Activated CD4-positive, alpha-beta T cell treated with anti-CD3 and anti-CD28 coated beads, Interleukin-2, amount 10 ng/mL, durations not matched to agents 7 days and 5 days (primary cell): ENCODE measurements around the gene RDH8. TPM values are rescaled to one million over a fixed set of nuclear protein-coding genes. Genes with fewer than 3 reads are reported as not detected.

Experiments
- CTCF ChIA-PET: fragments of 350-600 bp; sonication (Branson Sonifier 250); formaldehyde crosslinking; loops from one replicate; lab custom pipeline; 2021; ENCODE audit warnings: antibody characterized with exemption; lab: Charles Lee
- POLR2A ChIA-PET: fragments of 350-600 bp; sonication (Branson Sonifier 250); formaldehyde crosslinking; loops from one replicate; lab custom pipeline; 2021; ENCODE audit warnings: antibody characterized with exemption; lab: Charles Lee
- DNase-seq: peaks from one replicate; pipeline ENCODE4 v3.0.0-alpha.2; 2020
- H3K27ac Mint-ChIP-seq: one replicate; pipeline ENCODE4 v1.8.0; 2021; ENCODE audit warnings: mild to moderate bottlenecking, moderate library complexity, mixed read lengths
- H3K27me3 Mint-ChIP-seq: one replicate; pipeline ENCODE4 v1.8.0; 2021; ENCODE audit warnings: mixed read lengths
- H3K36me3 Mint-ChIP-seq: one replicate; pipeline ENCODE4 v1.8.0; 2021; ENCODE audit warnings: low read depth, mixed read lengths
- H3K4me1 Mint-ChIP-seq: one replicate; pipeline ENCODE4 v1.8.0; 2021; ENCODE audit warnings: mixed read lengths
- H3K4me3 Mint-ChIP-seq: one replicate; pipeline ENCODE4 v1.8.0; 2021; ENCODE audit warnings: mild to moderate bottlenecking, moderate library complexity, mixed read lengths
- H3K9me3 Mint-ChIP-seq: one replicate; pipeline ENCODE4 v1.8.0; 2021; ENCODE audit warnings: mixed read lengths
- total RNA-seq, 2 experiments: library from RNA; stranded (reverse); gene quantifications; one replicate each; pipeline ENCODE4 v1.2.3, GENCODE V29; 2021

RDH8 gene, protein sequence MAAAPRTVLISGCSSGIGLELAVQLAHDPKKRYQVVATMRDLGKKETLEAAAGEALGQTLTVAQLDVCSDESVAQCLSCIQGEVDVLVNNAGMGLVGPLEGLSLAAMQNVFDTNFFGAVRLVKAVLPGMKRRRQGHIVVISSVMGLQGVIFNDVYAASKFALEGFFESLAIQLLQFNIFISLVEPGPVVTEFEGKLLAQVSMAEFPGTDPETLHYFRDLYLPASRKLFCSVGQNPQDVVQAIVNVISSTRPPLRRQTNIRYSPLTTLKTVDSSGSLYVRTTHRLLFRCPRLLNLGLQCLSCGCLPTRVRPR
- total RNA-seq = not detected

DNA sequence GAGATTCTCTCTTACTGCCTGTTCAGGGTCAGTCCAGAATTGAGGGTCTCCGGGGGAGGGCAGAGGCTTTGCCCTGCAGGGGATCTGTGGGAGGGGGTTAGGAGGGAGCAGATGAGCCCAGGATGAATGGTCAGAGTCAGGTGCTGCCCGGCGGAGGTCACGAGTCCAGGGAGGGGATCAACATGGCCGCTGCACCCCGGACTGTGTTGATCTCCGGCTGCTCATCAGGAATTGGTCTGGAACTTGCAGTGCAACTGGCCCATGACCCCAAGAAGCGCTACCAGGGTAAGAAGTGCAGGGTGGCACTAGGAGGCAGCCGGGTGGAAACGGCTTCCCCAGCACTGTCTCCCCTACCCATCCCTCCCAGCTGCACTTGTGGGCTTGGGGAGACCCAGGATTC lies at the start of gene RDH8:
Gene RDH8, plus strand, starts transcription at position 168 of the 400 bp plus-strand sequence. Its CDS starts 15 bp downstream, at position 183.
- DNase-seq = no peak
- Mint-ChIP-seq H3K9me3 (no peaks in the 10 kb centered on the region), H3K4me1 (peaks cover 6% of the 10 kb centered on the region), H3K27me3 (peaks cover 35% of the 10 kb centered on the region), H3K36me3 (no peaks in the 10 kb centered on the region), H3K4me3 (no peak within 1 kb of the TSS), H3K27ac (no peak within 1 kb of the TSS)
- ChIA-PET CTCF (no interaction called here), POLR2A (no interaction called here)

DNA sequence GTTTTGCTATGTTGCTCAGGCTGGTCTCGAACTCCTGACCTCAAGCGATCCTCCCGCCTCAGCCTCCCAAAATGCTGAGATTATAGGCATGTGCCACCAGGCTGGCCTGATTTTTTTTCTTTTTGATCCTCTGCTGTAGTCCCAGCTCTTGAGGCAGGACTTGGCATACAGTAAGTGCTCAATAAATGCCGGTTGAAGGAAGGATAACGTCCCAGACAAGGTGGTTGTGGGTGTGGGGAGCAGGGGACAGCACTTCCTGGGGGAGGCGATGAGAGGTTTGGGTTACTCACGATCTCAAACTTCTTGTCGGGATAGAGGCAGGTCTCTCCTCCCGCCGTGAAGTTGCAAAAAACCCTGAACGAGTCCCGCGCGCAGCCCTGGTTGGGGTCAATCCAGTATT lies 47.3 kb upstream of the RDH8 start:
- no peak for DNase-seq
- ChIA-PET POLR2A (no interaction called here), CTCF (interaction anchor here (1.6 kb wide), 1 partner anchor 18 kb away, joined by 4 read pairs; no protein-coding TSS in a partner anchor)
- no peak overlapping the region for H3K4me3 Mint-ChIP-seq
- H3K36me3 Mint-ChIP-seq = no peaks in the 10 kb centered on the region
- peaks cover 25% of the 10 kb centered on the region for H3K27me3 Mint-ChIP-seq
- no peak overlapping the region for H3K27ac Mint-ChIP-seq
- peaks cover 2% of the 10 kb centered on the region for H3K4me1 Mint-ChIP-seq
- H3K9me3 Mint-ChIP-seq = no peaks in the 10 kb centered on the region

DNA sequence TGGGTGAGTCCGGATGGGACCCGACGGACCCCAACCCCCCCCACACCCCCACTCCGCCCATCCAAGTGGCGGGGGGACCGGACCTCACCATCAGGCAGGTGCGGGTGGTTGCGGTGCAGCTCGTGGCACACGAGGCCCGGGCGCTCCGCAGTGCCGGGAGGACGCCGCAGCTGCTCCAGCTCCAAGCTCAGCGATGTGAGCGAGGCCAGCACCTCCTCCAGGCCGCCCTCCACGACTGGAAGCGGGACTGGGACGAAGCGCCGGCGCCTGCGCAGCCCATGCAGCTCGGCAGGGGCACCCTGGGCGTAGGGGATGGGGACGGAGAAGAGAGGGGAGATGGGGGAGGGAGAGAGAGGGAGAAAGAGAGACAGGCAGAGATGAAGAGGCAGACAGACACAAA lies 46.8 kb upstream of the RDH8 start:
- ChIA-PET POLR2A (no interaction called here), CTCF (no interaction called here)
- H3K4me3 Mint-ChIP-seq = no peak overlapping the region
- H3K27ac Mint-ChIP-seq = no peak overlapping the region
- peaks cover 24% of the 10 kb centered on the region for H3K27me3 Mint-ChIP-seq
- DNase-seq = no peak
- no peaks in the 10 kb centered on the region for H3K36me3 Mint-ChIP-seq
- no peaks in the 10 kb centered on the region for H3K9me3 Mint-ChIP-seq
- peaks cover 2% of the 10 kb centered on the region for H3K4me1 Mint-ChIP-seq

DNA sequence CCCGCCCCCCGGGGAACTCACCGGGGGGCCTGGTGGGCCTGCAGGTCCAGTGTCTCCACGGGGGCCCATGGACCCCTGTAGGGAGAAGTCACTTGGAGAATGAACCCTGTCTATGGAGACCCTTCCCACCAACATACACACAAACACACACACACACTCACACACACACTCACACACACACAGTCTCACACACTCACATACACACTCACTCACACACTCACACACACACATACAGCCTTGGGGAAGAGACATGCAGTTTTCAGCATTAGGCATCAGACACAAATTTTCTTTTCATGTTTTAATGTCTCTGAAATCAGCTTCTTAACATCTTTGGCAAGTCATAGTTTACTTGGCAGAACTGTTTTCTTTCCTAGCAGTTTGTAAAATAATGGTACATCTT lies 46.0 kb upstream of the RDH8 start:
- Mint-ChIP-seq H3K27me3 (peaks cover 24% of the 10 kb centered on the region), H3K9me3 (no peaks in the 10 kb centered on the region), H3K36me3 (no peaks in the 10 kb centered on the region), H3K4me1 (peaks cover 5% of the 10 kb centered on the region), H3K4me3 (no peak overlapping the region), H3K27ac (no peak overlapping the region)
- no peak for DNase-seq
- ChIA-PET POLR2A (no interaction called here), CTCF (no interaction called here)

DNA sequence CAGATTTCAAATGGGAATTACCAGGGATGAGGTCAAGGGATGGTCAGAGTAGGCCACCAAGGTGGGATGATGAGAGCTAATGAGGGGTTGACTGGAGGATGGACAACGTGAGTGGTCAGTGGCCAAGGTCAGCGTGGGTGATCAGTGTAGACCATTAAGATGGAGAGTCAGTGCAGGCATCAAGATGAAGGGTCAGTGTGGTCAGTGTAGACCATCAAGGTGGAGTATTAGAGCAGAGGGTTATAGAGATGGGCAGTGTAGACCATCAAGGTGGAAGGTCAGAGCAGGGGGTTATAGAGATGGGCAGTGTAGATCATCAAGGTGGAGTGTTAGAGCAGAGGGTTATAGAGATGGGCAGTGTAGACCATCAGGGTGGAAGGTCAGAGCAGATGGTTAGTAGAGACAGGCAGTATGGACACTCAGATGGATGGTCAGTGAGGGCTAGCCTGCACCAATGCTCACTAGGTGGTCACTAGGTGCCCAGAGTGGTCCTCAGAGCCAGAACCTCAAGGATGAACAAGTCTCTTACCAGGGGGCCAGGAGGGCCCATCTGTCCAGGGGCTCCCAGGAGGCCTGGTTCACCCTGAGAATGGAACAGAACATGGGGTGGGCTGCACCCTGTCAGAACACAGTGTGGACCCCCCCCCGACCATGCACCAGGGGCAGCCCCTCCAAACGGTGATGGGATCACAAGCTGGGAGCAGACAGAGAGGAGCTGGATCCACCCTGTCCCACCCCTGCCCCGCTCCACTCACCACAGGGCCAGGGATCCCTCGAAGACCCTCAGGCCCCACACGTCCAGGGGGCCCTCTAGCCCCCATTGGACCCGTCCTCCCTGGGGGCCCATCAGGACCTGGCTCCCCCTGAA lies 44.2 kb upstream of the RDH8 start:
- Mint-ChIP-seq H3K27me3 (peaks cover 23% of the 10 kb centered on the region), H3K4me1 (peaks cover 5% of the 10 kb centered on the region), H3K36me3 (no peaks in the 10 kb centered on the region), H3K27ac (no peak overlapping the region), H3K9me3 (no peaks in the 10 kb centered on the region), H3K4me3 (no peak overlapping the region)
- ChIA-PET CTCF (no interaction called here), POLR2A (no interaction called here)
- DNase-seq = no peak

DNA sequence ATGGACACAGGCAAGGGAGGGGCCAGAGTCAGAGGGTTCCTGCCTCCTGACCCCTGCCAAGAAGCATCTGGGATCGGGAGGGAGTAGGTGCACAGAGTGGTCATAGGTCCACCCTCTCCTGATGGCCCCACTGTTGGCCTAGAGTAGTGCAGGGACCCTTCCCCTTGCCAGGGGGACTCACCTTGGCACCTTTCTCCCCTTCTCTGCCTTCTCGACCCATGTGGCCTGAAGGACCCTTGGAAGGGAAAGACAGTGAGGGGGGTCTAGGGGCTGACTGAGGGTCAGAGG lies 43.7 kb upstream of the RDH8 start:
- CTCF ChIA-PET = no interaction called here
- no peaks in the 10 kb centered on the region for H3K36me3 Mint-ChIP-seq
- H3K4me3 Mint-ChIP-seq = no peak overlapping the region
- peaks cover 23% of the 10 kb centered on the region for H3K27me3 Mint-ChIP-seq
- H3K4me1 Mint-ChIP-seq = peaks cover 5% of the 10 kb centered on the region
- H3K9me3 Mint-ChIP-seq = no peaks in the 10 kb centered on the region
- no peak overlapping the region for H3K27ac Mint-ChIP-seq
- DNase-seq = no peak
- POLR2A ChIA-PET = no interaction called here

DNA sequence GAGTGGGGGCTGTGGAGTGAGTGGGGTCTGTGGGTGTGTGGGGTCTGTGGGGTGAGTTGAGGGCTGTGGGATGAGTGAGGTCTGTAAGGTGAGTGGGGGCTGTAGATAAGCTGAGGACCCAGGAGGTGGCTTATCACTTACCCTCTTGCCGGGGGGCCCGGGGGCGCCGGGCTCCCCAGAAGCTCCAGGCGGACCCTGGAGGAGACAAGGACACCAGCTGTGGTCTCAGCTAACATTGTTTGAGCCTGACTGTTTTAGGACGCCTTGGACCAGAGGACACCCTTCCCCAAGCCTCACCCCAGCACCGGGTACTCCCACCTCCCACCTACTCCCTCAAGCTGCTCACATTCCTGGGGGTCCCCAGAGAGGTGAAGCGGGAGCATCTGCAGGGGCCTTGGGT lies 42.8 kb upstream of the RDH8 start:
- Mint-ChIP-seq H3K4me1 (peaks cover 5% of the 10 kb centered on the region), H3K27ac (no peak overlapping the region), H3K27me3 (peaks cover 19% of the 10 kb centered on the region), H3K4me3 (no peak overlapping the region), H3K9me3 (no peaks in the 10 kb centered on the region), H3K36me3 (no peaks in the 10 kb centered on the region)
- POLR2A ChIA-PET = no interaction called here
- DNase-seq = no peak
- CTCF ChIA-PET = interaction anchor here (0.5 kb wide), 1 partner anchor 69 kb away, joined by 3 read pairs; no protein-coding TSS in a partner anchor

DNA sequence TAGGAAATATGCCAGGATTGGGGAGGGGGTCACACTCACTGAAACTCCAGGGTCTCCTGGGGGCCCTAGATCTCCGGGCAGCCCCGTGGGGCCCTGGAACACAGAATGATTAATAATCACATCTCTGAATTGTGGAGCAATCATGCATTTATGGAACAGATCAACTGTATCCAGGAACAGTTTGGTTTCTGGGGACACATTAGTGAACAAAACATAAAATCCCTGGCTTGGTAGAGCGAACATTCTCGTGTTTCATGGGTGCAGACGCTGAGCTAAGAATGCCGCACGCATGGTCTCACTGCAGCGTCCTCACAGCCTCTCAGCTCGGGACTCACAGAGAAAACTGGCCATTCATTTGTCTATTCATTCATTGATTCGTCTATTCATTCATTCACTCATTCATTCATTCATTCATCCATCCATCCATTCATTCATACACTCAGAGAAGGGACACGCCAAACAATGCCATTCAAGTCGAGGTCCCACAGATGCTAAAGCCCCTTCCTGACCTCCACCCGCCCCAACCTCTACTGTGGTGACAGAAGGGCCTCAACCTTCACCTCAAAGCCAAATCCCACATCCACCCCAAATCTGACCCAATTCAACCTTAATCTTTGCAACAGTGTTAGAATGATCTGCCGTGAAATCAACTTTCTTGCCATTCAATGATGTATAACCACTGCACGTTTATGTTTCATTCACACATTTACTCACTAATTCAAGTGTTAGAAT lies 42.0 kb upstream of the RDH8 start:
- no peaks in the 10 kb centered on the region for H3K9me3 Mint-ChIP-seq
- peaks cover 5% of the 10 kb centered on the region for H3K4me1 Mint-ChIP-seq
- ChIA-PET CTCF (interaction anchor here (0.5 kb wide), 1 partner anchor 68 kb away, joined by 3 read pairs; no protein-coding TSS in a partner anchor), POLR2A (no interaction called here)
- DNase-seq = no peak
- H3K27me3 Mint-ChIP-seq = peaks cover 12% of the 10 kb centered on the region
- no peaks in the 10 kb centered on the region for H3K36me3 Mint-ChIP-seq
- no peak overlapping the region for H3K4me3 Mint-ChIP-seq
- no peak overlapping the region for H3K27ac Mint-ChIP-seq

DNA sequence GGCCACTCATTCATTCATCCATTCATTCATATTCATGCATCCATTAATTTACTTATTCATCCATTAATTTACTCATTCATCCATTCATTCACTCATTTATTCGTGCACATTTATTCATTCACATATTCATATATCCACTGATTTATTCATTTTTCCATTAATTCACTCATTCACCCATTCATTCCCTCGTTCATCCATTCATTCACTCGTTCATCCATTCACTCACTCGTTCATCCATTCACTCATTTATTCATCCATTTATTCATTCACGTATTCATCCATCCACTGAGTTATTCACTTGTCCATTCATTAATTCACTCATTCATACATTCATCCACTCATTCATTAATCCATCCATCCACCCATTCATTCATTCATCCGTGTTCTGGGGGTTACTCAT lies 41.2 kb upstream of the RDH8 start:
- POLR2A ChIA-PET = no interaction called here
- CTCF ChIA-PET = no interaction called here
- DNase-seq = no peak
- no peaks in the 10 kb centered on the region for H3K36me3 Mint-ChIP-seq
- H3K9me3 Mint-ChIP-seq = no peaks in the 10 kb centered on the region
- H3K27me3 Mint-ChIP-seq = peaks cover 8% of the 10 kb centered on the region
- peaks cover 3% of the 10 kb centered on the region for H3K4me1 Mint-ChIP-seq
- H3K4me3 Mint-ChIP-seq = no peak overlapping the region
- no peak overlapping the region for H3K27ac Mint-ChIP-seq

DNA sequence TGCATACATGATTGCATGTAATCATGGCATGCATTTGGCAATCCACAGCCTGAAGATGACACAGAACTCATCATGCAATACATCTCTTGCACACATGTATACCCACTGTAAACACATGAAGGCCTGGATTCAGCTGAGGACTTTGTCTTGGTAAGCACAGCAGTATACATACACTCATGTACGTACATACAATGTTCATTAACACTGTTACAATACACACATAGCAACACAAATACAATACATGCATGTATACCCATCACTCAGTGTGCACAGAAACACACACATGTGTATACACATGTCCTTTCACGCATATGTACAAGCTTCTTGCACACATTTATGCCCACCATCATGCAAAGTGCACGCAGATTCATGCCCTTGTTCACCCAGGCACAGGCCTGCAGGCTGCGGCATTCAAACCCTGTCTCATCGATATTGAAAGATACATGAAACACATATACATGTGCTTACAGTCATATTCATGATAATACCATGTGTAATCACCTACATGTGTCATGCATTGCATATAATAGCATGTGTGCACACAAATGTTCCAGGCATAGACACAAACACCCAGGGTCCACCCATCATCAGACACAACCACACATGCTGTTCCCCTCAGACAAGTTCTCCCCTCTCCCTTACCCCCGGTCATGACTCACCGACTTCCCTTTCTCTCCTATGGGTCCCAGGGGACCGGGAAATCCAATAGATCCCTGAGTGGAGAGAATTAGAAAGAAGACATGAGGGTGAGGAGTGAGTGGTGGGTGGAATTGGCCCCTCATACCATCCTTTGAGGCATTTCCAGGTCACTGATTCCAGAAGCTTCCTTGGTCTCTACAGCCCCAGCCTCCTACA lies 31.6 kb upstream of the RDH8 start:
- POLR2A ChIA-PET = no interaction called here
- peaks cover 7% of the 10 kb centered on the region for H3K27me3 Mint-ChIP-seq
- no peak overlapping the region for H3K27ac Mint-ChIP-seq
- no peaks in the 10 kb centered on the region for H3K4me1 Mint-ChIP-seq
- DNase-seq = no peak
- no peaks in the 10 kb centered on the region for H3K36me3 Mint-ChIP-seq
- no peaks in the 10 kb centered on the region for H3K9me3 Mint-ChIP-seq
- no peak overlapping the region for H3K4me3 Mint-ChIP-seq
- CTCF ChIA-PET = no interaction called here

DNA sequence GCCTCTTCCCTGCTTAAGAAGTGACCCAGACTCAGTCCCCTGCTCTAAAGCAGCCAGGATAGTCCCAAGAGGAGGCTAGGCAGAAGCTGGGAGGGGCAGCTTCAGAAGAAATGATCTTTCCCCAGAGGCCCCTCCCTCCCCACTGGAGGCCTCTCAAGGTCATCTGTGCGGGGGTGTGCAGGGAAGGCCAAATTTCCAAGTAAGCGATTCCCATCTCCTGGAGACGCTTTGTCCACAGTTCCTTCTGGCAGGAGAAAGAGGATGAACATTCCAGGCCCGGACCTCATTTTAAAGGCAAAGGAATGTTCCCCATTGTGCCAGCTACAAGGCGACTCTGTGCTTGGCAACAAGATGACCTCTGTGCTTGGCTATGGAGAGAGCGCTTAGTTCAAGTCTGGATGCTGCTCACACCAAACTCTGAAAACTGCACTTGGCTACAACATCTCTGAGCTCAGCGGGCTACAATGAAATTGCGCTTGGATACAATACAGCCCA lies 26.4 kb upstream of the RDH8 start:
- H3K36me3 Mint-ChIP-seq = no peaks in the 10 kb centered on the region
- no peak overlapping the region for H3K4me3 Mint-ChIP-seq

DNA sequence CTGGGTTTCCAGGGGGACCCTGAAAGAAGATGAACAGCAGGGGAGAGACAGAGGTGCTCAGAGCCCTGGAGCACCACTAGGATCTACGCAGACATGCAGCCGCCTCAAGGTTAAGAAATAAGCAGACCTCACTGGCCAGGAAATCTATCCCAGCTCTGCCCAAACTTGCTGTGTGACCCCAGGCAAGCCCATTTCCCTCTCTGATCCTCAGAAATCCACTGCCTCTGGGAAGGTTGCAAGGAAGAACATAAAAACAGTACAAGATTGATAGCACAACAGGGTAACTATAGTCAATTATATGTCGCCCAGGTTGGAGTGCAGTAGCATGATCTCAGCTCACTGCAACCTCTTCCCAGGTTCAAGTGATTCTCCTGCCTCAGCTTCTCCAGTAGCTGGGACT lies 23.8 kb upstream of the RDH8 start:
- Mint-ChIP-seq H3K4me1 (no peaks in the 10 kb centered on the region), H3K36me3 (no peaks in the 10 kb centered on the region), H3K27me3 (no peaks in the 10 kb centered on the region), H3K27ac (no peak overlapping the region), H3K4me3 (no peak overlapping the region), H3K9me3 (no peaks in the 10 kb centered on the region)
- no peak for DNase-seq
- ChIA-PET POLR2A (no interaction called here), CTCF (interaction anchor here (0.5 to 1.2 kb wide), 2 partner anchors 12 to 32 kb away, joined by 3 to 8 read pairs; no protein-coding TSS in a partner anchor)

More for the DNA sequence above, 26.4 kb upstream of the RDH8 start:
- no peak overlapping the region for H3K27ac Mint-ChIP-seq
- H3K27me3 Mint-ChIP-seq = peaks cover 7% of the 10 kb centered on the region
- H3K9me3 Mint-ChIP-seq = no peaks in the 10 kb centered on the region
- no peaks in the 10 kb centered on the region for H3K4me1 Mint-ChIP-seq
- ChIA-PET CTCF (no interaction called here), POLR2A (no interaction called here)
- DNase-seq = no peak
